Fibroblast of lung (primary cell): ENCODE measurements around the gene MDFIC2. TPM values are rescaled to one million over a fixed set of nuclear protein-coding genes. Genes with fewer than 3 reads are reported as not detected.

Experiments
- DNase-seq, 2 donors: peaks; one replicate each; pipeline versions ENCODE4 v3.0.0 to v3.0.0-alpha.2; 2010; ENCODE audit warnings: low read depth in 2 of 2
- H2AFZ ChIP-seq: 2 replicates; pipeline ENCODE4 v1.5.1; 2012; ENCODE audit warnings: low read length, control low read depth, inconsistent platforms
- H3K27ac ChIP-seq: 2 replicates; pipeline ENCODE4 v1.5.1; 2011; ENCODE audit warnings: low read length, control low read depth; ENCODE audit not compliant: insufficient read depth
- H3K27me3 ChIP-seq: 2 replicates; pipeline ENCODE4 v1.5.1; 2011; ENCODE audit warnings: mild to moderate bottlenecking, low read length; ENCODE audit not compliant: control insufficient read depth, insufficient read depth
- H3K36me3 ChIP-seq: 2 replicates; pipeline ENCODE4 v1.5.1; 2011; ENCODE audit warnings: low read length; ENCODE audit not compliant: control insufficient read depth, insufficient read depth
- H3K4me1 ChIP-seq: 2 replicates; pipeline ENCODE4 v1.5.1; 2011; ENCODE audit warnings: low read length; ENCODE audit not compliant: control insufficient read depth, insufficient read depth; ENCODE audit errors: extremely low read depth
- H3K4me2 ChIP-seq: 2 replicates; pipeline ENCODE4 v1.5.1; 2011; ENCODE audit warnings: low read length, control low read depth; ENCODE audit not compliant: insufficient read depth; ENCODE audit errors: extremely low read depth
- H3K4me3 ChIP-seq, 4 experiments: fragments of 200-600 bp in 1 of 4; sonication (generic) in 1 of 4; replicated peaks in 1 of 4; 2 replicates each; pipeline ENCODE4 v1.5.1; 2011 to 2016; ENCODE audit warnings: low read length in 4 of 4, low read depth in 3 of 4, mild to moderate bottlenecking in 3 of 4, control low read depth in 2 of 4, inconsistent platforms in 1 of 4, mixed read lengths in 1 of 4; ENCODE audit not compliant: insufficient read depth in 1 of 4; ENCODE audit errors: control extremely low read depth in 1 of 4
- H3K79me2 ChIP-seq: 2 replicates; pipeline ENCODE4 v1.5.1; 2012; ENCODE audit warnings: mild to moderate bottlenecking, low read length, inconsistent platforms; ENCODE audit not compliant: control insufficient read depth, insufficient read depth
- H3K9ac ChIP-seq: 2 replicates; pipeline ENCODE4 v1.5.1; 2011; ENCODE audit warnings: mild to moderate bottlenecking, low read length, control low read depth; ENCODE audit not compliant: insufficient read depth
- H3K9me3 ChIP-seq: 2 replicates; pipeline ENCODE4 v1.5.1; 2012; ENCODE audit warnings: low read depth, low read length; ENCODE audit not compliant: control insufficient read depth, insufficient read depth
- H4K20me1 ChIP-seq: 2 replicates; pipeline ENCODE4 v1.5.1; 2011; ENCODE audit warnings: low read length; ENCODE audit not compliant: control insufficient read depth, insufficient read depth; ENCODE audit errors: extremely low read depth
- EZH2 ChIP-seq: IDR thresholded peaks from 2 replicates; pipeline ENCODE4 v1.5.1; 2012; ENCODE audit warnings: low read length, control low read depth, mild to moderate bottlenecking; ENCODE audit errors: missing control alignments
- polyA plus RNA-seq, 2 donors: library from polyadenylated mRNA; depleted of rRNA in 1 of 2; stranded (reverse) in 1 of 2; unstranded in 1 of 2; fragments of >200 nt; gene quantifications; 2 replicates each; pipeline ENCODE4 v1.2.1, GENCODE V29; 2011 to 2012; ENCODE audit warnings: missing spikeins in 1 of 2
- total RNA-seq: library from RNA; depleted of rRNA; stranded (reverse); fragments of >200 nt; gene quantifications from 2 replicates; pipeline ENCODE4 v1.2.1, GENCODE V29; 2014
- TF ChIP-seq, protein P1 (sequence below), 2 donors: IDR thresholded peaks in 1 of 2; conservative IDR thresholded peaks in 1 of 2; 1 replicate in 1 of 2; 2 replicates in 1 of 2; pipeline ENCODE4 v1.5.1; 2011 to 2012; ENCODE audit warnings: low read length in 2 of 2, control low read depth in 1 of 2, inconsistent platforms in 1 of 2, low read depth in 1 of 2, mild to moderate bottlenecking in 1 of 2

The MDFIC2 gene
- total and polyA plus RNA-seq, 2 donors (not counting 1 experiment from before 2014, with no cell fraction given): not detected

DNA sequence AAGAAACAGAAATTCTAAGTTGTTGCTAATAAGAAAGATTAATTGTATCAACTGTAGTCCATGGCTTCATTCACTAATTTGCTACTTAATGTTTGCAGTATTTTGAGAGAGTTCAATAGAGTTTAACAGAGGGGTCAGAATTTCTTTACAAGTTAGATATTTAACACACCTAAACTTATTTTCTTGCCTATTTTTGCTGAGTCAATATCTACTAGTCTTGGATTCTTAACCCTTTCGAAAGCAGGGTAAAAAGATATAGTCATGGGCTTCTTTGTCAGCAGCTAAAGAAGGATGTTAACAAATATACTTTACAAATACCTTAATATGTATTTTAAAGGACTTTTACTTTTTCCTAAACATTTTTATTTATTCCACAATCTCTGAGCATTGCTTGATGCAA is 155.6 kb downstream of the MDFIC2 start:
- Histone ChIP-seq H3K4me2 (no peak overlapping the region), H3K4me3 (no peak overlapping the region), H3K36me3 (no peaks in the 10 kb centered on the region), H3K4me1 (no peaks in the 10 kb centered on the region), H4K20me1 (no peaks in the 10 kb centered on the region), H3K79me2 (no peaks in the 10 kb centered on the region), H3K9me3 (no peaks in the 10 kb centered on the region), H3K9ac (no peak overlapping the region), H3K27ac (no peak overlapping the region), H3K27me3 (no peaks in the 10 kb centered on the region), H2AFZ (no peak overlapping the region)
- TF ChIP-seq, protein P1, sequence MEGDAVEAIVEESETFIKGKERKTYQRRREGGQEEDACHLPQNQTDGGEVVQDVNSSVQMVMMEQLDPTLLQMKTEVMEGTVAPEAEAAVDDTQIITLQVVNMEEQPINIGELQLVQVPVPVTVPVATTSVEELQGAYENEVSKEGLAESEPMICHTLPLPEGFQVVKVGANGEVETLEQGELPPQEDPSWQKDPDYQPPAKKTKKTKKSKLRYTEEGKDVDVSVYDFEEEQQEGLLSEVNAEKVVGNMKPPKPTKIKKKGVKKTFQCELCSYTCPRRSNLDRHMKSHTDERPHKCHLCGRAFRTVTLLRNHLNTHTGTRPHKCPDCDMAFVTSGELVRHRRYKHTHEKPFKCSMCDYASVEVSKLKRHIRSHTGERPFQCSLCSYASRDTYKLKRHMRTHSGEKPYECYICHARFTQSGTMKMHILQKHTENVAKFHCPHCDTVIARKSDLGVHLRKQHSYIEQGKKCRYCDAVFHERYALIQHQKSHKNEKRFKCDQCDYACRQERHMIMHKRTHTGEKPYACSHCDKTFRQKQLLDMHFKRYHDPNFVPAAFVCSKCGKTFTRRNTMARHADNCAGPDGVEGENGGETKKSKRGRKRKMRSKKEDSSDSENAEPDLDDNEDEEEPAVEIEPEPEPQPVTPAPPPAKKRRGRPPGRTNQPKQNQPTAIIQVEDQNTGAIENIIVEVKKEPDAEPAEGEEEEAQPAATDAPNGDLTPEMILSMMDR (conservative IDR thresholded peaks at IDR 0.05 in 1 of 2, IDR thresholded peaks at IDR 0.05 in 1 of 2; ENCODE audit: low read depth in 1 of 2, low read length in 2 of 2): no peak
- TF ChIP-seq EZH2: no peak
- no peak for DNase-seq

DNA sequence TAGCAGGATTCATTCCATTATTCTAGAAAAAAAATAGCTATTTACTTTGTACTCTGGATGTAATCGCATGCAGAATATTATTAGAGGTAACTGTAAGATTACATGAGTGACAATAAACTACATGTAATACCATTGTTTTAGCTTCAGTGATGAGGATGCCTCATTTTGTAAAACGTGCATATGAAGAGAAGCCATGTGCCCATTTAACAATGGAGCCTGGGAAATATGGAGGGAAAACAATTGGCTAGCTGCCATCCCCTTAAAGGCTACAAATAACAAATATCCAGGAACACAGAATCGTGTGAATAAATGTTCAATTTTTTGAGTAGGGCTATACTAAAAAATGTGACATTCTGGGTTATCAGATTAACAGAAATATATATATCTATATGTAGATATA is 161.8 kb downstream of the MDFIC2 start:
- H3K27ac ChIP-seq: no peak overlapping the region
- no peaks in the 10 kb centered on the region for H4K20me1 ChIP-seq
- no peaks in the 10 kb centered on the region for H3K9me3 ChIP-seq
- TF ChIP-seq, protein P1 (conservative IDR thresholded peaks at IDR 0.05 in 1 of 2, IDR thresholded peaks at IDR 0.05 in 1 of 2; ENCODE audit: low read depth in 1 of 2, low read length in 2 of 2): no peak
- TF ChIP-seq EZH2: no peak
- no peaks in the 10 kb centered on the region for H3K36me3 ChIP-seq
- H3K4me2 ChIP-seq: no peak overlapping the region
- H3K9ac ChIP-seq: no peak overlapping the region
- H3K4me3 ChIP-seq: no peak overlapping the region
- H2AFZ ChIP-seq: no peak overlapping the region
- DNase-seq: no peak
- H3K79me2 ChIP-seq: no peaks in the 10 kb centered on the region
- H3K27me3 ChIP-seq: no peaks in the 10 kb centered on the region
- no peaks in the 10 kb centered on the region for H3K4me1 ChIP-seq

DNA sequence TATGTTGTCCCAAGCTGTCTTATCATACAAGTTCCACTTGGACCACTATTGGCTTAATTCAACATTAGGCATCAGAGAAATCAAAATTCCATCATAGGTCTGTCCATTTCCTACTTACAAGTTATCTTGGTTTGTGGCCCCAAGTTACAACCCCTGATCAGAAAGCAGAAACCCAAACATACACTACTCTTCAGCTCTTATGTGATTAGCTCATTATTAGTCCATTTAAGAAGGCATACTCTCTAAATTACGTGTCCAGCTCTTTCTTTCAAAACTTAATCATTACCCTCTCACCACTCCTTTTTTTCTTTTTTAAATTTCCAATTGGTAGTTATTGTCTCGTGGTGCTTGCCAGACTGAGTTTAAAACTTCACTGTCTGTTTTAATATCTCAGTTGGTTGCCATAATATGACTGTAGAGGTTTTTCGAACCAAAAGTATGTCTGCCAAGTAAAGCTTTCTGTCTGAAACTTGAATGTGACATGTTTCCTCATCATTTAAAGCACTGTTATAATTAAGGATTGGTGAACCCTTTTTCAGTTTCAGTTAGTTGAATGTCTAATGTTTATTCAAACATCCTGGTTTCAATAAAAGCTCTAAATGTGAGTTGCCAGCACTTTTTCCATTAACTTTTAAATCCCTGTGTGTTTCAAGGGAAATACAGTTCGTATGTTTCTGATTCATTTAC is 162.6 kb downstream of the MDFIC2 start:
- no peak for DNase-seq
- Histone ChIP-seq H4K20me1 (no peaks in the 10 kb centered on the region), H3K27ac (no peak overlapping the region), H3K4me2 (no peak overlapping the region), H3K9me3 (no peaks in the 10 kb centered on the region), H3K27me3 (no peaks in the 10 kb centered on the region), H3K4me3 (no peak overlapping the region), H3K36me3 (no peaks in the 10 kb centered on the region), H3K79me2 (no peaks in the 10 kb centered on the region), H3K4me1 (no peaks in the 10 kb centered on the region), H2AFZ (no peak overlapping the region), H3K9ac (no peak overlapping the region)
- TF ChIP-seq, protein P1 (conservative IDR thresholded peaks at IDR 0.05 in 1 of 2, IDR thresholded peaks at IDR 0.05 in 1 of 2; ENCODE audit: low read depth in 1 of 2, low read length in 2 of 2): no peak
- no peak for TF ChIP-seq EZH2
